ENCODE measurements around the gene TEAD1.

The TEAD1 gene

GRCh38 chr11:12762278-12762677 lies 88.1 kb downstream of the TEAD1 start:
- DNase-seq (ENCODE audit: low read depth in 2 of 2): no peak
- H3K4me3 ChIP-seq (replicated peaks in 1 of 2; ENCODE audit: low read depth in 2 of 2, low read length in 2 of 2): no peak overlapping the region
- no peak for TF ChIP-seq CTCF (IDR thresholded peaks at IDR 0.05; ENCODE audit: low read depth, low read length)

- DNase-seq (ENCODE audit: low read depth in 2 of 2): no peak
- H3K4me3 ChIP-seq (replicated peaks in 1 of 2; ENCODE audit: low read depth in 2 of 2, low read length in 2 of 2): no peak overlapping the region
- TF ChIP-seq CTCF (IDR thresholded peaks at IDR 0.05; ENCODE audit: low read depth, low read length): no peak
Measured at GRCh38 chr11:12762696-12763324, 88.6 kb downstream of the TEAD1 start.

- no peak overlapping the region for H3K4me3 ChIP-seq (replicated peaks in 1 of 2; ENCODE audit: low read depth in 2 of 2, low read length in 2 of 2)
- DNase-seq (ENCODE audit: low read depth in 2 of 2): no peak
- TF ChIP-seq CTCF (IDR thresholded peaks at IDR 0.05; ENCODE audit: low read depth, low read length): no peak
Measured at GRCh38 chr11:12764187-12764914, 90.1 kb downstream of the TEAD1 start.

- H3K4me3 ChIP-seq (replicated peaks in 1 of 2; ENCODE audit: low read depth in 2 of 2, low read length in 2 of 2): no peak overlapping the region
- TF ChIP-seq CTCF (IDR thresholded peaks at IDR 0.05; ENCODE audit: low read depth, low read length): no peak
- DNase-seq (ENCODE audit: low read depth in 2 of 2): peak in 1 of 2 donors; percentile 37
Measured at GRCh38 chr11:12765428-12765827, 91.2 kb downstream of the TEAD1 start.

GRCh38 chr11:12767027-12767426 lies 92.8 kb downstream of the TEAD1 start:
- no peak for DNase-seq (ENCODE audit: low read depth in 2 of 2)
- no peak for TF ChIP-seq CTCF (IDR thresholded peaks at IDR 0.05; ENCODE audit: low read depth, low read length)
- H3K4me3 ChIP-seq (replicated peaks in 1 of 2; ENCODE audit: low read depth in 2 of 2, low read length in 2 of 2): no peak overlapping the region

GRCh38 chr11:12767577-12767976 lies 93.4 kb downstream of the TEAD1 start:
- no peak for TF ChIP-seq CTCF (IDR thresholded peaks at IDR 0.05; ENCODE audit: low read depth, low read length)
- no peak for DNase-seq (ENCODE audit: low read depth in 2 of 2)
- H3K4me3 ChIP-seq (replicated peaks in 1 of 2; ENCODE audit: low read depth in 2 of 2, low read length in 2 of 2): no peak overlapping the region

All from cardiac fibroblast (primary cell).